NCI-H2171 (cell line): ENCODE data around the gene STK38.
"Not testable (repeated sequence)": the region's sequence is repeated elsewhere in the genome, so short reads cannot be mapped to it uniquely, and the experiment has no call there.

ENCODE experiments used
- DNase-seq: peaks from one replicate; lab custom pipeline; 2025; lab: John Stamatoyannopoulos, UW

The STK38 gene

GRCh38 chr6:36546920-36547645, at the start of gene STK38:
TSS of gene STK38 (minus strand) at chr6:36547479. CDS start at chr6:36540202, 7,277 bp downstream.
- DNase-seq: peak; percentile 87

- DNase-seq: no peak
Observed at GRCh38 chr6:36596356-36596755, 49.1 kb upstream of the STK38 start.

- DNase-seq: no peak
Observed at GRCh38 chr6:36594816-36595643, 47.8 kb upstream of the STK38 start.

GRCh38 chr6:36594029-36594815, 46.9 kb upstream of the STK38 start, which contains the start of gene SRSF3:
TSS of gene SRSF3 (plus strand) at chr6:36594362. CDS start at chr6:36596763, 2,401 bp downstream.
- peak; percentile 98 for DNase-seq

GRCh38 chr6:36593569-36594028, 46.3 kb upstream of the STK38 start:
- peak; percentile 41 for DNase-seq

- DNase-seq: no peak
Observed at GRCh38 chr6:36592221-36592655, 45.0 kb upstream of the STK38 start.

GRCh38 chr6:36590237-36590636, 43.0 kb upstream of the STK38 start:
- no peak for DNase-seq

GRCh38 chr6:36589025-36589400, 41.7 kb upstream of the STK38 start:
- not testable (repeated sequence) for DNase-seq

GRCh38 chr6:36586606-36587005, 39.3 kb upstream of the STK38 start:
- no peak for DNase-seq

GRCh38 chr6:36581716-36582115, 34.4 kb upstream of the STK38 start:
- no peak for DNase-seq

- no peak for DNase-seq
Observed at GRCh38 chr6:36580184-36580526, 32.9 kb upstream of the STK38 start.

- DNase-seq: no peak
Observed at GRCh38 chr6:36578431-36578830, 31.2 kb upstream of the STK38 start.

- no peak for DNase-seq
Observed at GRCh38 chr6:36578030-36578429, 30.8 kb upstream of the STK38 start.

GRCh38 chr6:36577301-36577700, 30.0 kb upstream of the STK38 start:
- DNase-seq: no peak

- no peak for DNase-seq
Observed at GRCh38 chr6:36576578-36576977, 29.3 kb upstream of the STK38 start.

GRCh38 chr6:36574679-36575078, 27.4 kb upstream of the STK38 start:
- no peak for DNase-seq

GRCh38 chr6:36572353-36573311, 25.4 kb upstream of the STK38 start:
- not testable (repeated sequence) for DNase-seq

- no peak for DNase-seq
Observed at GRCh38 chr6:36571122-36572043, 24.1 kb upstream of the STK38 start.

GRCh38 chr6:36570264-36570663, 23.0 kb upstream of the STK38 start:
- no peak for DNase-seq

- no peak for DNase-seq
Observed at GRCh38 chr6:36566418-36566905, 19.2 kb upstream of the STK38 start.
